Body of pancreas (tissue), 4 donors: Measurements from ENCODE around the gene PATJ. TPM values are rescaled to one million over a fixed set of nuclear protein-coding genes. Genes with fewer than 3 reads are reported as not detected.
A peak's percentile ranks its signal among the peaks of the same experiment; 100 is the strongest.

Experiments used
- ATAC-seq: fragments of 150-250 bp; one replicate; pipeline ENCODE4 v1.9.1; 2016
- DNase-seq, 4 donors: peaks; one replicate each; pipeline ENCODE4 v3.0.0-alpha.2; 2019
- H3K27ac ChIP-seq, 4 donors: fragments of 200-600 bp; sonication (generic); 1 replicate in 3 of 4; 2 replicates in 1 of 4; pipeline versions ENCODE4 v1.5.1 to v1.6.1; 2016 to 2019; ENCODE audit warnings: mild to moderate bottlenecking in 1 of 4, mixed read lengths in 1 of 4, moderate library complexity in 1 of 4
- H3K27me3 ChIP-seq, 2 donors: fragments of 200-600 bp; sonication (generic); one replicate each; pipeline ENCODE4 v1.6.0; 2016; ENCODE audit warnings: mild to moderate bottlenecking in 1 of 2
- H3K36me3 ChIP-seq, 2 donors: fragments of 200-600 bp; sonication (generic); replicated peaks in 1 of 2; 2 replicates each; pipeline ENCODE4 v1.5.1; 2016; ENCODE audit warnings: low read depth in 2 of 2; ENCODE audit not compliant: insufficient read depth in 1 of 2
- H3K4me1 ChIP-seq: fragments of 200-600 bp; sonication (generic); one replicate; pipeline ENCODE4 v1.6.0; 2016
- H3K4me3 ChIP-seq, 2 donors: fragments of 200-600 bp; sonication (generic); 1 replicate in 1 of 2; 2 replicates in 1 of 2; pipeline ENCODE4 v1.5.1; 2016 to 2019
- H3K9me3 ChIP-seq, 3 donors: fragments of 200-600 bp; sonication (generic); 1 replicate in 2 of 3; 2 replicates in 1 of 3; pipeline ENCODE4 v1.5.1; 2016
- CTCF ChIP-seq, 7 experiments: fragments of 450-650 bp in 4 of 7; fragments of 200-600 bp in 3 of 7; sonication (generic) in 3 of 7; IDR thresholded peaks; one replicate each; pipeline ENCODE4 v1.5.1; 2016 to 2019; ENCODE audit warnings: antibody characterized with exemption in 7 of 7
- POLR2A ChIP-seq, 3 donors: fragments of 450-650 bp; IDR thresholded peaks; one replicate each; pipeline ENCODE4 v1.6.1; 2016; ENCODE audit warnings: antibody characterized with exemption in 3 of 3, mild to moderate bottlenecking in 2 of 3
- WGBS, 2 donors: methylation state at CpG; one replicate each; pipeline ENCODE4 v1.1.5; 2017; 5-methylcytosine and 5-hydroxymethylcytosine counted together
- intact Hi-C: fragments of 100-400 bp; cut with DNase I; formaldehyde crosslinking; loops from one replicate; pipeline ENCODE4 v1.15.1; 2023
- total RNA-seq, 2 donors: library from RNA; depleted of rRNA; stranded (reverse); fragments of >200 nt; gene quantifications; one replicate each; pipeline ENCODE4 v1.1.0, GENCODE V29; 2016

PATJ gene
- total RNA-seq, 2 donors from 2014 or later, result 54.2 to 72.5 TPM

GRCh38 chr1:62068416-62068843 is 326.1 kb downstream of the PATJ start:
- Histone ChIP-seq H3K27me3 (no peaks in the 10 kb centered on the region), H3K4me3 (no peak overlapping the region), H3K36me3 (no peaks in the 10 kb centered on the region), H3K9me3 (no peaks in the 10 kb centered on the region), H3K4me1 (peaks cover 5% of the 10 kb centered on the region), H3K27ac (no peak overlapping the region)
- intact Hi-C loops, result no loop called here
- TF ChIP-seq POLR2A (IDR thresholded peaks at IDR 0.05) (no peak), CTCF (IDR thresholded peaks at IDR 0.05) (no peak)
- DNase-seq (no peak), ATAC-seq (no peak)
- 67 to 100% methylated on average over 1 of the region's 1 CpG for WGBS, 2 donors

- Histone ChIP-seq H3K4me3 (no peak overlapping the region), H3K9me3 (no peaks in the 10 kb centered on the region), H3K4me1 (peaks cover 5% of the 10 kb centered on the region), H3K27ac (no peak overlapping the region), H3K27me3 (no peaks in the 10 kb centered on the region), H3K36me3 (no peaks in the 10 kb centered on the region)
- ATAC-seq (peak; percentile 50), DNase-seq (no peak)
- intact Hi-C loops, result no loop called here
- 36 to 44% methylated on average over 5 of the region's 5 CpGs for WGBS, 2 donors
- TF ChIP-seq POLR2A (IDR thresholded peaks at IDR 0.05), result no peak
- no peak for TF ChIP-seq CTCF (IDR thresholded peaks at IDR 0.05)
Measured at GRCh38 chr1:62068978-62069377, 326.7 kb downstream of the PATJ start.

GRCh38 chr1:62070384-62071011 is 328.2 kb downstream of the PATJ start:
- WGBS, 2 donors, result 81 to 86% methylated on average over 4 of the region's 4 CpGs
- no peak overlapping the region for H3K4me3 ChIP-seq
- peaks cover 5% of the 10 kb centered on the region for H3K4me1 ChIP-seq
- H3K27me3 ChIP-seq, result no peaks in the 10 kb centered on the region
- DNase-seq, result no peak
- H3K9me3 ChIP-seq, result no peaks in the 10 kb centered on the region
- intact Hi-C loops, result no loop called here
- peak in 5 of 7 experiments; percentile 10 to 22 (median 15) for TF ChIP-seq CTCF (IDR thresholded peaks at IDR 0.05)
- no peak for TF ChIP-seq POLR2A (IDR thresholded peaks at IDR 0.05)
- no peak overlapping the region for H3K27ac ChIP-seq
- no peaks in the 10 kb centered on the region for H3K36me3 ChIP-seq
- ATAC-seq, result no peak

- no peak for ATAC-seq
- H3K27ac ChIP-seq, result no peak overlapping the region
- peaks cover 0 to 4% (median 0%) of the 10 kb centered on the region in 3 donors for H3K9me3 ChIP-seq
- no peak overlapping the region for H3K4me3 ChIP-seq
- intact Hi-C loops, result no loop called here
- peaks cover 5% of the 10 kb centered on the region for H3K4me1 ChIP-seq
- no peak for DNase-seq
- WGBS, 2 donors, result 89 to 92% methylated on average over 2 to 7 of the region's 7 CpGs
- no peaks in the 10 kb centered on the region for H3K27me3 ChIP-seq
- TF ChIP-seq CTCF (IDR thresholded peaks at IDR 0.05) (no peak), POLR2A (IDR thresholded peaks at IDR 0.05) (no peak)
- H3K36me3 ChIP-seq, result no peaks in the 10 kb centered on the region
Measured at GRCh38 chr1:62071695-62072094, 329.4 kb downstream of the PATJ start.

GRCh38 chr1:62076286-62076685 is 334.0 kb downstream of the PATJ start:
- WGBS, 2 donors, result 72% methylated on average over 3 of the region's 3 CpGs
- no peaks in the 10 kb centered on the region for H3K36me3 ChIP-seq
- DNase-seq, result peak in 2 of 4 donors; percentile 10 to 28
- intact Hi-C loops, result no loop called here
- no peak for ATAC-seq
- TF ChIP-seq CTCF (IDR thresholded peaks at IDR 0.05), result no peak
- no peak for TF ChIP-seq POLR2A (IDR thresholded peaks at IDR 0.05)
- H3K9me3 ChIP-seq, result peaks cover 0 to 4% (median 0%) of the 10 kb centered on the region in 3 donors
- no peaks in the 10 kb centered on the region for H3K4me1 ChIP-seq
- H3K27ac ChIP-seq, result no peak overlapping the region
- H3K4me3 ChIP-seq, result no peak overlapping the region
- no peaks in the 10 kb centered on the region for H3K27me3 ChIP-seq
